Caco-2 (cell line): ENCODE measurements around the gene MYO9A. TPM values are rescaled to one million over a fixed set of nuclear protein-coding genes. Genes with fewer than 3 reads are reported as not detected.

Experiments used
- BruUV-seq: library from RNA; stranded (reverse); fragments of 400-500 nt; replicated peaks from 2 replicates; lab custom pipeline; 2021; lab: Mats Ljungman, UMichigan
- CTCF ChIA-PET: fragments of 300-600 bp; sonication (Branson Sonifier 250); formaldehyde crosslinking; loops from one replicate; lab custom pipeline; 2022; ENCODE audit warnings: antibody characterized with exemption; lab: Charles Lee
- POLR2A ChIA-PET: fragments of 300-600 bp; sonication (Branson Sonifier 250); formaldehyde crosslinking; loops from one replicate; lab custom pipeline; 2022; ENCODE audit warnings: antibody characterized with exemption; lab: Charles Lee
- DNase-seq, 2 experiments: peaks; one replicate each; pipeline versions ENCODE4 v3.0.0 to v3.0.0-alpha.2; 2020 to 2022
- H3K27me3 ChIP-seq: replicated peaks from 2 replicates; pipeline ENCODE4 v1.6.0; 2011; ENCODE audit warnings: low read length; ENCODE audit not compliant: control insufficient read depth, insufficient read depth
- H3K36me3 ChIP-seq: 2 replicates; pipeline ENCODE4 v1.5.1; 2011; ENCODE audit warnings: low read length; ENCODE audit not compliant: control insufficient read depth, insufficient read depth
- H3K4me1 ChIP-seq: fragments of 250-450 bp; sonication (Bioruptor Pico); 2 replicates; pipeline ENCODE4 v1.5.1; 2020; ENCODE audit warnings: mild to moderate bottlenecking
- H3K4me3 ChIP-seq: 2 replicates; pipeline ENCODE4 v1.5.1; 2011; ENCODE audit warnings: low read depth, mild to moderate bottlenecking, control low read depth, low read length
- H3K9me3 ChIP-seq: fragments of 250-450 bp; sonication (Bioruptor Pico); 2 replicates; pipeline ENCODE4 v1.5.1; 2020; ENCODE audit warnings: mild to moderate bottlenecking, moderate library complexity
- H3K27ac Mint-ChIP-seq: one replicate; pipeline ENCODE4 v1.8.0; 2022; ENCODE audit warnings: mixed read lengths; ENCODE audit not compliant: unreplicated experiment
- H3K27me3 Mint-ChIP-seq: one replicate; pipeline ENCODE4 v1.8.0; 2022; ENCODE audit warnings: mixed read lengths; ENCODE audit not compliant: insufficient read depth, unreplicated experiment
- H3K36me3 Mint-ChIP-seq: one replicate; pipeline ENCODE4 v1.8.0; 2022; ENCODE audit warnings: mild to moderate bottlenecking, mixed read lengths; ENCODE audit not compliant: insufficient read depth, unreplicated experiment
- H3K4me1 Mint-ChIP-seq: one replicate; pipeline ENCODE4 v1.8.0; 2022; ENCODE audit warnings: low read depth, mixed read lengths; ENCODE audit not compliant: unreplicated experiment
- H3K4me3 Mint-ChIP-seq: one replicate; pipeline ENCODE4 v1.8.0; 2022; ENCODE audit warnings: mild to moderate bottlenecking, moderate library complexity, mixed read lengths; ENCODE audit not compliant: unreplicated experiment
- H3K9me3 Mint-ChIP-seq: one replicate; pipeline ENCODE4 v1.8.0; 2022; ENCODE audit warnings: mixed read lengths; ENCODE audit not compliant: unreplicated experiment
- CTCF ChIP-seq, 2 experiments: fragments of 200-600 bp in 1 of 2; IDR thresholded peaks; 1 replicate in 1 of 2; 2 replicates in 1 of 2; pipeline versions ENCODE4 v1.5.1 to v1.8.0; 2011 to 2022; ENCODE audit warnings: antibody characterized with exemption in 1 of 2, control low read depth in 1 of 2, inconsistent platforms in 1 of 2, low read depth in 1 of 2, low read length in 1 of 2, mild to moderate bottlenecking in 1 of 2, moderate library complexity in 1 of 2; ENCODE audit not compliant: insufficient read depth in 1 of 2, severe bottlenecking in 1 of 2, unreplicated experiment in 1 of 2
- intact Hi-C: fragments of 100-400 bp; cut with micrococcal nuclease; formaldehyde crosslinking; loops from one replicate; pipeline ENCODE4 v1.10.0; 2022; ENCODE audit not compliant: unreplicated experiment
- total RNA-seq: library from RNA; stranded (reverse); gene quantifications from 2 replicates; pipeline ENCODE4 v1.2.3, GENCODE V29; 2022

The MYO9A gene
- total RNA-seq, 1 experiment from 2014 or later: 71.9 TPM

GRCh38 chr15:71812966-71813722 is 304.8 kb downstream of the MYO9A start:
- ChIA-PET POLR2A (no interaction called here), CTCF (interaction anchor here (0.8 kb wide), 1 partner anchor 69 kb away, joined by 3 read pairs; no protein-coding TSS in a partner anchor)
- H3K36me3 Mint-ChIP-seq: peaks cover 11% of the 10 kb centered on the region
- no peak overlapping the region for H3K4me3 Mint-ChIP-seq
- no TSS peak for BruUV-seq
- H3K27ac Mint-ChIP-seq: no peak overlapping the region
- no peaks in the 10 kb centered on the region for H3K27me3 ChIP-seq
- H3K27me3 Mint-ChIP-seq: no peaks in the 10 kb centered on the region
- H3K9me3 Mint-ChIP-seq: no peaks in the 10 kb centered on the region
- TF ChIP-seq CTCF (IDR thresholded peaks at IDR 0.05; ENCODE audit: insufficient read depth in 1 of 2, low read depth in 1 of 2, low read length in 1 of 2, severe bottlenecking in 1 of 2, unreplicated experiment in 1 of 2): no peak
- no peaks in the 10 kb centered on the region for H3K9me3 ChIP-seq
- no peak overlapping the region for H3K4me3 ChIP-seq
- DNase-seq: no peak
- H3K4me1 ChIP-seq: no peaks in the 10 kb centered on the region
- H3K36me3 ChIP-seq: no peaks in the 10 kb centered on the region
- intact Hi-C loops: no loop called here
- no peaks in the 10 kb centered on the region for H3K4me1 Mint-ChIP-seq

DNA sequence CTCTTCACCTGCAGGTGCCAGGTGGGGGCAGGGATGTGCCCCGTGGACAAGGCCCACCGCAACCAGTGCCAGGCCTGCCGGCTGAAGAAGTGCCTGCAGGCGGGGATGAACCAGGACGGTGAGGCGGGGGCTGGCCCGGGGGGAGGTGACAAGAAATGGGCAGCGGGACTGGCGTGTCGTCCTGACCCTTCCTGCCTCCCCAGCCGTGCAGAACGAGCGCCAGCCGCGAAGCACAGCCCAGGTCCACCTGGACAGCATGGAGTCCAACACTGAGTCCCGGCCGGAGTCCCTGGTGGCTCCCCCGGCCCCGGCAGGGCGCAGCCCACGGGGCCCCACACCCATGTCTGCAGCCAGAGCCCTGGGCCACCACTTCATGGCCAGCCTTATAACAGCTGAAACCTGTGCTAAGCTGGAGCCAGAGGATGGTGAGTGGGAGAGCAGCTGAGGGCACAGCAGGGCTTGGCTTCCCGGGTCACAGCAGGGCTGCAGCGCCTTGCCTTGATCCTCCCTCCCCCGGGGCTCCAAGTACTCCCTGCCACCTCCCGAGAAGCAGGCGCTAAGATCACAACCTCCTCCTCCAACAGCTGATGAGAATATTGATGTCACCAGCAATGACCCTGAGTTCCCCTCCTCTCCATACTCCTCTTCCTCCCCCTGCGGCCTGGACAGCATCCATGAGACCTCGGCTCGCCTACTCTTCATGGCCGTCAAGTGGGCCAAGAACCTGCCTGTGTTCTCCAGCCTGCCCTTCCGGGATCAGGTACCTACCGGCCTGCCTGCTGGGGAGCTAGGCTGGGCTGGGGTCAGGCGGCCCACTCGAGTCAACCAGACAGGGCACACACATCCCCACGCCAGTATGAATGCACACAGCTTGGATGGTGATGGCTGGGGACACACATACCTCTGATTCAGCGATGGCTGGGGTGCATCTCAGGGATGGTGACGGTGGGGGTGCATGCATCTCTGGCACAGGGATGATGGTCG is 305.9 kb downstream of the MYO9A start:
- Mint-ChIP-seq H3K27ac (no peak overlapping the region), H3K27me3 (no peaks in the 10 kb centered on the region), H3K9me3 (no peaks in the 10 kb centered on the region), H3K36me3 (peaks cover under 1% of the 10 kb centered on the region), H3K4me3 (no peak overlapping the region), H3K4me1 (peaks cover 8% of the 10 kb centered on the region)
- BruUV-seq: no TSS peak
- Histone ChIP-seq H3K4me3 (no peak overlapping the region), H3K36me3 (no peaks in the 10 kb centered on the region), H3K27me3 (no peaks in the 10 kb centered on the region), H3K9me3 (no peaks in the 10 kb centered on the region), H3K4me1 (no peaks in the 10 kb centered on the region)
- ChIA-PET POLR2A (no interaction called here), CTCF (no interaction called here)
- intact Hi-C loops: no loop called here
- TF ChIP-seq CTCF (IDR thresholded peaks at IDR 0.05; ENCODE audit: insufficient read depth in 1 of 2, low read depth in 1 of 2, low read length in 1 of 2, severe bottlenecking in 1 of 2, unreplicated experiment in 1 of 2): no peak
- DNase-seq: no peak

DNA sequence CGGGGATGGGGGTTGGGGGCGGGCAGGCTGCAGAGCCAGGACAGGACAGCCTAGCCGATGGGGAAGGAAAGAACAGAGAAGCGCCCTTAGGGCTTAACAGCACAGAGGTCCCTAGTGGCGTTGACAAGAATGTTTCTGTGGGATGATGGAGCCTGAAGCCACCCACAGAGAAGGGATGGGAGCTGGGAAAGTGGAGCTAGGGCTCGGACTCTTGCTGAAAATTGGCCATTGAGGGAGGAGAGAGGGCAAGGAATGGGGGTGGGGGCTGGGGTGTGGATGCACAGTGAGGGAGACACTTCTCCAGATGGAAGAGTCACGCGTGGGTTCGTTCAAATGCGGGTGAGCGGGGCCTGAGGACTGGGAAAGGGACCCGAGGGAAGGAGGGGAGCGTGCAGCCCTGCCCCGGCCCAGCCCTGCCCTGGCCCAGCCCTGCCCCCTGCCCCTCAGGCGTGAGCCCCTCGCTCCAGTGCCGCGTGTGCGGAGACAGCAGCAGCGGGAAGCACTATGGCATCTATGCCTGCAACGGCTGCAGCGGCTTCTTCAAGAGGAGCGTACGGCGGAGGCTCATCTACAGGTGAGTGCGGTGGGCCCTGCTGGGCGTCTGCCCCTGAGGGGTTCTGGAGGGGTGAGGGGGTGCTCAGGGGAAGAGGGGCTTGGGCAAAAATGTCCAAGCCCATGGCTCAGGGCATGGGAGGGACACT is 306.8 kb downstream of the MYO9A start:
- POLR2A ChIA-PET: no interaction called here
- no peak for DNase-seq
- H3K4me1 ChIP-seq: no peaks in the 10 kb centered on the region
- peaks cover 8% of the 10 kb centered on the region for H3K4me1 Mint-ChIP-seq
- no peak overlapping the region for H3K27ac Mint-ChIP-seq
- CTCF ChIA-PET: no interaction called here
- no peaks in the 10 kb centered on the region for H3K9me3 ChIP-seq
- no peak for TF ChIP-seq CTCF (IDR thresholded peaks at IDR 0.05; ENCODE audit: insufficient read depth in 1 of 2, low read depth in 1 of 2, low read length in 1 of 2, severe bottlenecking in 1 of 2, unreplicated experiment in 1 of 2)
- no peaks in the 10 kb centered on the region for H3K36me3 Mint-ChIP-seq
- BruUV-seq: no TSS peak
- intact Hi-C loops: no loop called here
- no peaks in the 10 kb centered on the region for H3K27me3 Mint-ChIP-seq
- H3K27me3 ChIP-seq: no peaks in the 10 kb centered on the region
- no peak overlapping the region for H3K4me3 Mint-ChIP-seq
- no peaks in the 10 kb centered on the region for H3K9me3 Mint-ChIP-seq
- no peaks in the 10 kb centered on the region for H3K36me3 ChIP-seq
- H3K4me3 ChIP-seq: no peak overlapping the region
